K562 (cell line): ENCODE data around the gene GALT. TPM values are rescaled to one million over a fixed set of nuclear protein-coding genes. Genes with fewer than 3 reads are reported as not detected.

Experiments used
- BRD4 ChIP-seq: fragments of 200-600 bp; sonication (generic); IDR thresholded peaks from 2 replicates; pipeline ENCODE4 v1.6.1; 2017; ENCODE audit warnings: inconsistent platforms
- GTF2A2 ChIP-seq: IDR thresholded peaks from 2 replicates; pipeline ENCODE4 v1.6.1; 2016; ENCODE audit warnings: mild to moderate bottlenecking, missing genetic modification characterization, missing compliant biosample characterization
- ILK ChIP-seq: fragments of 450-650 bp; IDR thresholded peaks from 2 replicates; pipeline ENCODE4 v1.6.1; 2016; ENCODE audit warnings: missing genetic modification characterization, low read depth, mild to moderate bottlenecking, missing compliant biosample characterization, moderate library complexity, borderline replicate concordance
- MCM2 ChIP-seq: fragments of 450-650 bp; IDR thresholded peaks from 2 replicates; pipeline ENCODE4 v1.6.1; 2017; ENCODE audit warnings: low read depth, mild to moderate bottlenecking
- MYBL2 ChIP-seq, 2 experiments: fragments of 450-650 bp in 1 of 2; sonication (generic) in 1 of 2; formaldehyde crosslinking in 1 of 2; IDR thresholded peaks; 2 replicates each; pipeline versions ENCODE4 v1.6.1 to v1.8.1; 2017 to 2022; ENCODE audit warnings: borderline replicate concordance in 1 of 2, inconsistent platforms in 1 of 2, low read depth in 1 of 2, mild to moderate bottlenecking in 1 of 2, missing genetic modification reagents in 1 of 2, moderate library complexity in 1 of 2
- NBN ChIP-seq: fragments of 450-650 bp; IDR thresholded peaks from 2 replicates; pipeline ENCODE4 v1.6.1; 2016; ENCODE audit warnings: low read depth, mild to moderate bottlenecking
- POLR2G ChIP-seq: fragments of 200-400 bp; formaldehyde crosslinking; IDR thresholded peaks from 2 replicates; pipeline ENCODE4 v1.6.1; 2017; ENCODE audit warnings: low read depth, mild to moderate bottlenecking, antibody characterized with exemption, low read length, moderate library complexity
- RERE ChIP-seq: sonication (generic); formaldehyde crosslinking; IDR thresholded peaks from 2 replicates; pipeline ENCODE4 v1.8.0; 2023; ENCODE audit warnings: missing genetic modification reagents, mild to moderate bottlenecking, borderline replicate concordance
- TAF7 ChIP-seq: fragments of 450-650 bp; IDR thresholded peaks from 2 replicates; pipeline ENCODE4 v1.6.1; 2016; ENCODE audit warnings: missing genetic modification characterization, missing compliant biosample characterization
- TSHZ1 ChIP-seq: fragments of 250-450 bp; sonication (Bioruptor Pico); IDR thresholded peaks from 2 replicates; pipeline ENCODE4 v1.4.0; 2020; ENCODE audit warnings: mild to moderate bottlenecking, moderate library complexity
- ZBTB49 ChIP-seq: sonication (generic); formaldehyde crosslinking; IDR thresholded peaks from 2 replicates; pipeline ENCODE4 v1.8.0; 2022; ENCODE audit warnings: missing genetic modification reagents, mild to moderate bottlenecking, borderline replicate concordance
- ZNF184 ChIP-seq: sonication (generic); formaldehyde crosslinking; IDR thresholded peaks from 2 replicates; pipeline ENCODE4 v1.5.0; 2020; ENCODE audit warnings: missing genetic modification reagents
- ZNF398 ChIP-seq: fragments of 250-450 bp; sonication (Bioruptor Pico); IDR thresholded peaks from 2 replicates; pipeline ENCODE4 v1.8.0; 2021; ENCODE audit warnings: moderate library complexity, mild to moderate bottlenecking, inconsistent platforms
- polyA plus RNA-seq, 8 experiments: library from polyadenylated mRNA; depleted of rRNA in 4 of 8; stranded (reverse) in 5 of 8; unstranded in 3 of 8; fragments of >200 nt; fragmentation: Nextera tagmentation in 2 of 8; fragmentation: Illumina TruSeq in 1 of 8; extraction: Ambion mirVana in 2 of 8; extraction: Trizol in 1 of 8; gene quantifications; 2 replicates each; pipeline versions ENCODE4 v1.2.1 to v1.2.3, GENCODE V29; 2011 to 2014; ENCODE audit warnings: inconsistent platforms in 1 of 8, missing spikeins in 1 of 8
- total RNA-seq, 7 experiments: library from RNA; depleted of rRNA in 6 of 7; stranded (reverse); fragments of >200 nt in 6 of 7; fragmentation: Illumina TruSeq in 2 of 7; extraction: Trizol in 2 of 7; gene quantifications; 2 replicates each; pipeline versions ENCODE4 v1.2.1 to v1.2.3, GENCODE V29; 2011 to 2021; ENCODE audit warnings: low replicate concordance in 1 of 7

GALT gene
- total and polyA plus RNA-seq, 9 of the 15 experiments (the other 6 are each of a cell fraction or from before 2014, with no cell fraction given), result 7.3 to 29.2 (median 15.6) TPM

GRCh38 chr9:34637356-34638137 lies 8.9 kb upstream of the GALT start, which contains the start of gene SIGMAR1 (continued):
- TF ChIP-seq RERE, result no peak
- TF ChIP-seq ZNF398 (CRISPR knock-in tag), result no peak
- no peak for TF ChIP-seq ZBTB49 (CRISPR knock-in tag)
- no peak for TF ChIP-seq MCM2
- TF ChIP-seq ILK, result no peak
- no peak for TF ChIP-seq NBN
- TF ChIP-seq BRD4, result no peak
- TF ChIP-seq MYBL2 (IDR thresholded peaks at IDR 0.05; ENCODE audit: low read depth), result no peak
- no peak for TF ChIP-seq MYBL2 (CRISPR knock-in tag; IDR thresholded peaks at IDR 0.05; ENCODE audit: borderline replicate concordance)
- no peak for TF ChIP-seq GTF2A2 (tag)
- no peak for TF ChIP-seq TAF7
- TF ChIP-seq TSHZ1, result no peak
- TF ChIP-seq POLR2G, result peak; percentile 85
- TF ChIP-seq ZNF184, result no peak
